Activated gamma-delta T cell treated with anti-CD3 and anti-CD28 coated beads, Interleukin-2, amount 50 U/mL, for 16 hours (primary cell): ENCODE results near the gene LHX3.
"Not testable (repeated sequence)": the region's sequence is repeated elsewhere in the genome, so short reads cannot be mapped to it uniquely, and the experiment has no call there.

Experiments used
- DNase-seq: peaks from one replicate; pipeline ENCODE4 v3.0.0-alpha.2; 2020; ENCODE audit warnings: low read depth

Gene LHX3

GRCh38 chr9:136241542-136241941, 36.6 kb upstream of the LHX3 start:
- no peak for DNase-seq

- DNase-seq = no peak
Observed at GRCh38 chr9:136240941-136241340, 36.0 kb upstream of the LHX3 start.

GRCh38 chr9:136239983-136240330, 35.0 kb upstream of the LHX3 start:
- DNase-seq = no peak

GRCh38 chr9:136239135-136239982, 34.4 kb upstream of the LHX3 start:
- DNase-seq = no peak

GRCh38 chr9:136238342-136238732, 33.4 kb upstream of the LHX3 start:
- no peak for DNase-seq

- DNase-seq = no peak
Observed at GRCh38 chr9:136237486-136238341, 32.8 kb upstream of the LHX3 start.

- DNase-seq = not testable (repeated sequence)
Observed at GRCh38 chr9:136236471-136237410, 31.8 kb upstream of the LHX3 start.

- no peak for DNase-seq
Observed at GRCh38 chr9:136235709-136236455, 31.0 kb upstream of the LHX3 start.

GRCh38 chr9:136235171-136235570, 30.2 kb upstream of the LHX3 start:
- DNase-seq = no peak

GRCh38 chr9:136234597-136234996, 29.7 kb upstream of the LHX3 start:
- DNase-seq = no peak

GRCh38 chr9:136233868-136234267, 28.9 kb upstream of the LHX3 start:
- DNase-seq = no peak

- DNase-seq = no peak
Observed at GRCh38 chr9:136233411-136233810, 28.5 kb upstream of the LHX3 start.

GRCh38 chr9:136232969-136233368, 28.0 kb upstream of the LHX3 start:
- DNase-seq = no peak

- no peak for DNase-seq
Observed at GRCh38 chr9:136231478-136232297, 26.8 kb upstream of the LHX3 start.

- DNase-seq = no peak
Observed at GRCh38 chr9:136230773-136231172, 25.8 kb upstream of the LHX3 start.

- DNase-seq = no peak
Observed at GRCh38 chr9:136230365-136230764, 25.4 kb upstream of the LHX3 start.

- DNase-seq = no peak
Observed at GRCh38 chr9:136229096-136230065, 24.5 kb upstream of the LHX3 start.

- DNase-seq = no peak
Observed at GRCh38 chr9:136228107-136228875, 23.4 kb upstream of the LHX3 start.
